GM19455 (cell line): ENCODE measurements around the gene IPO9.

Experiments
- ATAC-seq: cut with Tn5 transposase; IDR thresholded peaks from one replicate; pipeline ENCODE4 v1.9.1; 2021; ENCODE audit not compliant: unreplicated experiment

Gene IPO9

GRCh38 chr1:201828820-201829774, at the start of gene IPO9:
TSS of gene IPO9 (plus strand) at chr1:201829157. CDS start at chr1:201829210, 53 bp downstream.
- ATAC-seq, result peak; percentile 90

DNA sequence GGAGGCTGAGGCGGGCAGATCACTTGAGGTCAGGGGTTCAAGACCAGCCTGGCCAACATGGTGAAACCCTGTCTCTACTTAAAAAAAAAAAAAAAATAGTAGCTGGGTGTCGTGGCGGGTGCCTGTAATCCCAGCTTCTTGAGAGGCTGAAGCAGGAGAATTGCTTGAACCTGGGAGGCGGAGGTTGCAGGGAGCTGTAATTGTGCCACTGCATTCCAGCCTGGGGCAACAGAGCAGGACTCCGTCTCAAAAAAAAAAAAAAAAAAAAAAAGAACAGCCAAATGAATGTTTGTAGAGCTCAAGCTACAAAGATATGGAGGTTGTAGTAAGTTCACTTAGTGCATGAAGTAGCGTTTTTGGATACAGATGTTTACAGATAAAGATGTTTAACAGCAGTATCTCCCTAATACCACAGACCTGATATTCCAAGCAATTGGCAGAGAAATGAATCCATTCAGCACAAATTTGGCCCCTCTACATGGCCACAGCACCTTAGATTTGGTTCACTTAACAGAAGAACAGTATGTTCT, 49.5 kb upstream of the IPO9 start:
- no peak for ATAC-seq

GRCh38 chr1:201780952-201781351, 48.0 kb upstream of the IPO9 start:
- no peak for ATAC-seq

- no peak for ATAC-seq
Observed at GRCh38 chr1:201781437-201781836, 47.5 kb upstream of the IPO9 start.

GRCh38 chr1:201782353-201782752, 46.6 kb upstream of the IPO9 start:
- ATAC-seq, result no peak

DNA sequence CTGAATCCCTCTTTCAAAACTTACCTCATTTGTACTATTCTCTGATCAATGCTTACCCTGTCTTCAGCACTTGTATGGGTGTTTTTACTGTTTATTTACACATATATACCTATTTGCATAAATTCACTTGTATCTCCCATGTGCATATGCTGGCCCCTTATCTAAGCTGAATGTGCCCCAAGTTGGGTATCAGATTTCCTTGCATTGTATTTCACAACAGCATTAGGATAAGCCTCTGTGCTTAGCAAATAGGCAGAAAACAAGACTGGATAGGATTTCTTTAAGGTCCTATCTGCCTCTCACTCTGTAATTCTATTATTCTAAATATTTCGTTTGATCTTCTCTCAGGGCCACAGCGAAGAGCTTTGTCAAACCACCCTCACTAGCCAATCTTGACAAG, 45.9 kb upstream of the IPO9 start:
- no peak for ATAC-seq

DNA sequence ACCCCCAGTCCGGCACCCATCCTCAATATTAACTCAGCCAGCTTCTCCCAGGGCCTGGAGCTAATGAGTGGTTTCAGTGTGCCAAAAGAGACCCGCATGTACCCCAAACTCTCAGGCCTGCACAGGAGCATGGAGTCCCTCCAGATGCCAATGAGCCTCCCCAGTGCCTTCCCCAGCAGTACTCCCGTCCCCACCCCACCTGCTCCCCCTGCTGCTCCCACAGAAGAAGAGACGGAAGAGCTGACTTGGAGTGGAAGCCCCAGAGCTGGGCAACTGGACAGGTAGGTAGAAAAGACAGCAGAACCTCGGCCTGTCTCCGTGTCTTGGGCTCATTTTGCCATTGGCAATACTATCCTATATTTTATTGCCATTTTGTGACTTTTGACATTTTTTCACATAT, 45.4 kb upstream of the IPO9 start:
- ATAC-seq, result no peak

DNA sequence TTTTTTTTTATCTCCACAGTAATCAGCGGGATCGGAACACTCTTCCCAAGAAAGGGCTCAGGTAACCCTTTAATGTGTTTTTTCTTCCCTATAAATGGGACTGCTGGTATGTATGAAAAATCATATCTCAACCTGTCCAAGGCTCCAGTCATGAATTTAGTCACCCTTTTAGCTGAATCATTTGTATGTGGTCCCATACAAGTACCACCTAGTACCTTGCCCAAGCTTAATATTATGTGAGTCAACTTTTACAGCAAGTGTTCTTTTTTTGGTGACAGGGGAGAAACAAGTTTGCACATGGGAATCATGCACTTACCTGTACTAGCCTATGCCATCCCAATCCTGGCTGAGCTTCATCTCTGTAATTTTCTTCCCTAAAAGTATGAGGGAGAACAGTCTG, 43.7 kb upstream of the IPO9 start:
- no peak for ATAC-seq

DNA sequence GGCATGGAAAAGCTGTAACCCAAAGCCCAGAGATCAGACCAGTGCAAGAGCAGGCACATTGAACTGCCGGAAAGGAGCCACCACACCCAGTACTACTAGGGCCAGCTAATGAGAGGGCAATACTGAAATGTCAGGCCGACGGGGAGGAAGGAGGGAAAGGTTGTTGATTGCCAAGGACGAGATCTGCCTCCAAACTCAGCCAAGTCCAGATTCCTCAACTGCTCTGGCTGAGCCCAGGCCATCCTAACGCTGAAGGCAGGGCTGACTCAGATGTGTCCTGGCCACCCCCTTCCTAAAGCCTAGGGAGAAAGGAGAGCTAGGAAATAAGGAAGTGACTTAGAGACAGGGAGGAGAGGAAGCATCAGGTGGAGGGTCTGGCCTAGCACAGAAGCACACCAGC, 42.1 kb upstream of the IPO9 start:
- ATAC-seq, result no peak

DNA sequence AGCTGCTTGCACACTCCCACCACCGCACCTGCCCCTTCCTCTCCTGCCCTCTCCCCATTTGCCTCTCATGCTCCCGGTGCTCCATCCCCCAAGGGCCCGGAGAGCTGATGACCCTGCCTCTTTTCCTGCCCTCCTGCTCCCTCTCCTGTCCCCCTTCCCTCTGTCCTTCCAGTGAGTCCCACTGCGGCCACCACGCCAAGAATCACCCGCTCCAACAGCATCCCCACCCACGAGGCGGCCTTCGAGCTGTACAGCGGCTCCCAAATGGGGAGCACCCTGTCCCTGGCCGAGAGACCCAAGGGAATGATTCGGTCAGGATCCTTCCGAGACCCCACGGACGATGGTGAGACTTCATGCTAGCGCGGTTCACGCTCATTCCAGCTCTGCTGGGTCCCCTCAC, 40.7 kb upstream of the IPO9 start:
- no peak for ATAC-seq

DNA sequence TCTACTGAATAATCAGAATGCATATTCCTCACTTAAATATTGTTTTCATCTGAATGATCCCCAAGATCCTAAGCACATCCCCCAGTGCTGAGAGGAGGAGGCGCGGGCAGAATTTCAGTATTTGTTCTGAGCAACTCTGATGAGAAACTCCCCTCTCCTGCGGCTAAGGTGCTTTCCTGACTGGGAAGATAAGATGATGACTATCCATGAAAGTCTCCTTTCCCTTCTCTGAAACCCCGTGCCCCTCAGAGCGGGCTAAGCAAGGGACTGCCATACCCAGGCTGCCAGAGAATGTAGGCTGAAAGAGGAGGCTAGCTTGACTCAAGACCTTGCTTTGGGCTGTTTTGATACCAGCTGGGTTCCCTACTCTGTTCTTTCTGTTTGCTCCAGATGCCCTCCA, 39.7 kb upstream of the IPO9 start:
- no peak for ATAC-seq

DNA sequence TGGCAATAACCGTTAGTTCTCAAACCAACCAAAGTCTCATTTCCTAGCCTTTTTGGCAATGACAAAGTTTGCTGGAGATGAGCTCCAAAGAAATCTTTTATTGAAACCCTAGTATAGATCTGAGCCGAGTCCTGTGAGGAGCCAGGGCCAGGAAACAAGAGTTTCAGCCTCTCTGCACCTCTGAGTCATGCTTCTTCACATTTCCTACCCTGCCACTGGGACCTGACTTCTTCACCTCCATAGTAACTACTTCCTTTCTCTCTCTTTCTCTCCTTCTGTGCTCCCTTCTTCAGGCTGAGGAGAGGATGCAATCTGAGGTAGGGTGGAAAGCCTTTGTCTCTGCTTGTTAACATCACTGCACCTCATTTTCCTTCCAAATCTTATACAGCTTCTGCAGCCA, 38.7 kb upstream of the IPO9 start:
- ATAC-seq, result no peak

- ATAC-seq, result no peak
Observed at GRCh38 chr1:201791051-201791778, 37.7 kb upstream of the IPO9 start.

DNA sequence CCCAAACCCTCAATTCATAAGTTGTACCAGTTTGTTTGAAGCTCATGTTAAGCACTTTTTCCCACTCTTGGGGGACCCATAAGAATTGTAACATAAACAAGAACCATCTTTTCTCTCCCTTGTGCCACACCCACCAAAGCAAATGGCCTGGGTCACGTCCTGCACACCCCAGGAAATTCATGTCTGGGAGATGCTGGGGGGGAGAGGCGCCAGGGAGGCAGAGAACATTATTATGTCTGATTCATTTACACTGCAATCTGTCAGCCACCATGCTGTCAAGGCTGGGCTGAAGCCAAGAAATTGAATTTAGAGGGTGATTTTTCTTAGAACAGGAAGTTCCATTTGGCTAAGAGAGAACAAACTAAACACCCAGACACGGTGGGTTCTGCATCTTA, 37.2 kb upstream of the IPO9 start:
- no peak for ATAC-seq

- no peak for ATAC-seq
Observed at GRCh38 chr1:201792534-201793305, 36.2 kb upstream of the IPO9 start.

DNA sequence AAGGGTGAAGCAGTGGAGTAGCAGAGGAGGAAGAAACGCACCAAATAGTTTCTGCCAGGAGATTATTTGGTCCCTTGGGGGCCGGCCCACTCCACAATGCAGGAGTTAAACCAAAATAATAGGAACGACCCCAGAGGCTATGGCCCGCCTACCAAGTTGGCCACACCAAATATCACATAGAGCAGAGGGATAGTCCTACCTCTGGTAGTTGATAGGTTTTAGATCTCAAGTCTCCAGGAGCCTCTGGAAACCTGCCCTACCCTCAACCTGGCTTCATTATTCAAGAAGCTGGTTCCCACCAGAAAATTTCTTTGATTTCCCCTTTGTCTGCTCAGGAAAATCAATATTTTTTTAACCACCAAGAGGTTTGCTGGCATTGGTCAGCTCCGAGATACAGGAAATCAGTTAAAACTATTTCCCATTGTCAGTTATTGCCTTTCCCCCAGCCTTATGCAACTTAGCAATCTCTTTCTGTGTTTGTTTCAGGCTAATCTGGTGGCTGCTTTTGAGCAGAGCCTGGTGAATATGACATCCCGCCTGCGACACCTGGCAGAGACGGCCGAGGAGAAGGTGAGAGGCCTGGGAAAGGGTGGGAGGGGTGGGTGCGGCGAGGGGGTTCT, 35.5 kb upstream of the IPO9 start:
- ATAC-seq, result no peak

- no peak for ATAC-seq
Observed at GRCh38 chr1:201795066-201795465, 33.9 kb upstream of the IPO9 start.

DNA sequence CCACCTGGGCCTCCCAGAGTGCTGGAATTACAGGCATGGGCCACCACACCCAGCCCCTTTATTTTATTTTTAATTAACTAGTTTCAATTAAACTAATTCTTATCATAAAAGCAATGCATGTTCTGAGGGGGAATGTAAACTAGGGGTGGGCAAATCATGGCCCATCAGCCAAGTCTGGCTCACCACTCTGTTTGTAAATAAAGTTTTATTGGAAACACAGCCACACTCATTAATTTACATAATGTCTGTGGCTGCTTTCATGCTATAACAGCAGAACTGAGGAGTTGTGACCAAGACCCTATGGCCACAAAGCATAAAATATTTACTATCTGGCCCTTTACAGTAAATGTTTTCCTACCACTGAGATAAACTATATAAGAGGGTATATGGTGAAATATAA, 28.7 kb upstream of the IPO9 start:
- no peak for ATAC-seq

GRCh38 chr1:201806801-201807200, 22.2 kb upstream of the IPO9 start:
- no peak for ATAC-seq

- ATAC-seq, result no peak
Observed at GRCh38 chr1:201807958-201808632, 20.9 kb upstream of the IPO9 start.
